ENCODE measurements around the gene ALMS1. TPM values are rescaled to one million over a fixed set of nuclear protein-coding genes. Genes with fewer than 3 reads are reported as not detected.
A peak's percentile ranks its signal among the peaks of the same experiment; 100 is the strongest.

Gene ALMS1
- total and polyA plus RNA-seq, 3 donors from 2014 or later = 73.5 to 201 (median 128) TPM

DNA sequence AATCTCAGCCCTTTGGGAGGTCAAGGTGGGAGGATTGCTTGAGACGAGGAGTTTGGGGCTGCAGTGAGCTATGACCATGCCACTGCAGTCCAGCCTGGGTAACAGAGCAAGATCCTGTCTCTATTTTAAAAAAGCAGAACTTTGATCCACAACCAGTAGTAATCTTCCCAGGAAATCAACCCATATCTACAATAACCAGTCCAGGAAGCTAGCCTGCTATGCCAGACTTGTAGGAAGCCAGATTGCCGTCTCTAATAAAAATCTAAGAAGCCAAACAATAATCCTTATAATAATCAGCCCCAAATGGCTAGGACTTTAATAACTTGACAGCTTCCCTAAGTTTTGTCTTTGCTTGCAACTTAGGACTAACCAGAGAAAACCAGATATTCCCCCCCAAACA is 9.0 kb upstream of the ALMS1 start:
- 71 to 75% methylated on average over 2 of the region's 2 CpGs for WGBS, 2 donors
- intact Hi-C loops (cut with DNase I; ENCODE audit: low total_unique reads) = no loop called here
- H3K4me3 ChIP-seq = no peak overlapping the region
- no peaks in the 10 kb centered on the region for H3K4me1 ChIP-seq
- no peaks in the 10 kb centered on the region for H3K36me3 ChIP-seq (ENCODE audit: low read depth, missing control alignments)
- DNase-seq = no peak
- no peaks in the 10 kb centered on the region for H3K27me3 ChIP-seq
- no peaks in the 10 kb centered on the region for H3K9me3 ChIP-seq
- TF ChIP-seq, protein P1, sequence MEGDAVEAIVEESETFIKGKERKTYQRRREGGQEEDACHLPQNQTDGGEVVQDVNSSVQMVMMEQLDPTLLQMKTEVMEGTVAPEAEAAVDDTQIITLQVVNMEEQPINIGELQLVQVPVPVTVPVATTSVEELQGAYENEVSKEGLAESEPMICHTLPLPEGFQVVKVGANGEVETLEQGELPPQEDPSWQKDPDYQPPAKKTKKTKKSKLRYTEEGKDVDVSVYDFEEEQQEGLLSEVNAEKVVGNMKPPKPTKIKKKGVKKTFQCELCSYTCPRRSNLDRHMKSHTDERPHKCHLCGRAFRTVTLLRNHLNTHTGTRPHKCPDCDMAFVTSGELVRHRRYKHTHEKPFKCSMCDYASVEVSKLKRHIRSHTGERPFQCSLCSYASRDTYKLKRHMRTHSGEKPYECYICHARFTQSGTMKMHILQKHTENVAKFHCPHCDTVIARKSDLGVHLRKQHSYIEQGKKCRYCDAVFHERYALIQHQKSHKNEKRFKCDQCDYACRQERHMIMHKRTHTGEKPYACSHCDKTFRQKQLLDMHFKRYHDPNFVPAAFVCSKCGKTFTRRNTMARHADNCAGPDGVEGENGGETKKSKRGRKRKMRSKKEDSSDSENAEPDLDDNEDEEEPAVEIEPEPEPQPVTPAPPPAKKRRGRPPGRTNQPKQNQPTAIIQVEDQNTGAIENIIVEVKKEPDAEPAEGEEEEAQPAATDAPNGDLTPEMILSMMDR (IDR thresholded peaks at IDR 0.05) = no peak
- no peak for TF ChIP-seq POLR2A (IDR thresholded peaks at IDR 0.05)
- H3K27ac ChIP-seq = no peak overlapping the region

DNA sequence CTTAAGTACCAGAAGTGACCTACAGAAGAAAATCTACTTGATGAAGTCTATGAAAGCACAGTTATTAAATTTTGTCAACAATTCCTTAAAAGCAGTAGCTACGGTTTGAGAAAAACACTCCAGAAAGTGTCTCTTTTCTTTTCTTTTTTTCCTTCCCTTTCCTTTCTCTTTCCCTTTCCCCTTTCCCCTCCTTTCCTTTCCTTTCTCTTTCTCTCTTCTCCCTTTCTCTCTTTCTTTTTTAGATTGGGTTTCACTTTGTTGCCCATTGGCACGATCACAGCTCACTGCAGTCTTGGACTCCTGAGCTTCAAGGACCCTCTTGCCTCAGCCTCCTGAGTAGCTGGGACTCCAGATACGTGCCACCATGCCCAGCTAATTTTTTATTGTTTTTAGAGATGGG is 2.6 kb upstream of the ALMS1 start:
- 67 to 72% methylated on average over 3 of the region's 3 CpGs for WGBS, 2 donors
- intact Hi-C loops (cut with DNase I; ENCODE audit: low total_unique reads) = no loop called here
- H3K9me3 ChIP-seq = no peaks in the 10 kb centered on the region
- peaks cover 11% of the 10 kb centered on the region for H3K4me1 ChIP-seq
- H3K4me3 ChIP-seq = no peak overlapping the region
- no peak for TF ChIP-seq POLR2A (IDR thresholded peaks at IDR 0.05)
- TF ChIP-seq, protein P1 (IDR thresholded peaks at IDR 0.05) = no peak
- H3K27me3 ChIP-seq = no peaks in the 10 kb centered on the region
- H3K36me3 ChIP-seq (ENCODE audit: low read depth, missing control alignments) = no peaks in the 10 kb centered on the region
- DNase-seq = no peak
- no peak overlapping the region for H3K27ac ChIP-seq

DNA sequence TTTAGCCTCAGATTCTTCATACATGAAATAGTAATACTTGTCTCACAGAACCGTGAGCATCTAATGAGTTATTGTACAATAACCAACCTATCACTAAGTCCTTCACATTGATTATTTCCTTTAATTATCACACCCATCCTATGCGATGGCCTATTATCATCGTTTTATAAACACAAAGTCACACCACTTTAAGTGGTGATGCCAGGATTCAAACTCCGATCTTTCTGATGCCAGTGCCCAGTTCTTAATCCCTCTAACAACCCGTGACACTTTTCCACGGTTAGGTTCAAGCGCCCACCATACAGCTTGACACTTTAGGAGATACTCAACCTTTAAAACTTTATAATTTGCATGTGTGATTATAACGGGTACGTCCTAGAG is 523 bp upstream of the ALMS1 start:
- H3K9me3 ChIP-seq = no peaks in the 10 kb centered on the region
- intact Hi-C loops (cut with DNase I; ENCODE audit: low total_unique reads) = no loop called here
- H3K27ac ChIP-seq = peak overlapping the region; percentile 94 to 96
- TF ChIP-seq, protein P1 (IDR thresholded peaks at IDR 0.05) = no peak
- no peak for TF ChIP-seq POLR2A (IDR thresholded peaks at IDR 0.05)
- peak overlapping the region; percentile 78 to 93 for H3K4me3 ChIP-seq
- H3K27me3 ChIP-seq = no peaks in the 10 kb centered on the region
- H3K4me1 ChIP-seq = peaks cover 11% of the 10 kb centered on the region
- no peaks in the 10 kb centered on the region for H3K36me3 ChIP-seq (ENCODE audit: low read depth, missing control alignments)
- 4% methylated on average over 9 of the region's 9 CpGs for WGBS, 2 donors
- no peak for DNase-seq

DNA sequence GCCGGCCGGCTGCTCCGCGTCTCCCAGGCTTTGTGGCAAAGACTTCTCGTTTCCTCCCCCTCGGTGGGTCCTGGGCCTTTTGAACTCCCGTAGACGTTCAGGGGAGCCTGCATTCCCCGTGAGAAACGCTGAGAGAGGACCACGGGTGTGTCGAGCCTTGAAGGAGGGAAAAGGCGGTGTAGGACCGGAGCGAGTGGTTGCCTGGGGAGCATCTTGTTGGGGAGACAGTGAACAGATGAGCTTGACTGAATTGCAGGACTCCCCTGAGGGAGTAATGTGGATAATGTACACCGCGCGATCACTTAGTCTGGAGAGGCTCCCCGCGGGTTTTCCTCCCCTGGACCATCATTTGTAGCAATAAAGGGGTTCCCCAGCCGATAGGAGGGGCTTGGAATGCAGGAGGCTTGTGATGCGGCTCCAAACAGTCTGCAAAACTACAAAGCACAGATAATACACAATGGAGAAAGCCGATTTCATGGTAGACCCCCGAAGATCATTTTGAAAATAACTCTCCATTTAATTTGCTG is 769 bp downstream of the ALMS1 start:
- TF ChIP-seq POLR2A (IDR thresholded peaks at IDR 0.05) = no peak
- TF ChIP-seq, protein P1 (IDR thresholded peaks at IDR 0.05) = no peak
- H3K9me3 ChIP-seq = no peaks in the 10 kb centered on the region
- H3K4me1 ChIP-seq = peaks cover 11% of the 10 kb centered on the region
- no peak for DNase-seq
- H3K36me3 ChIP-seq (ENCODE audit: low read depth, missing control alignments) = no peaks in the 10 kb centered on the region
- H3K27ac ChIP-seq = peak overlapping the region; percentile 94 to 96
- WGBS, 2 donors = 0 to 2% methylated on average over 17 to 24 of the region's 24 CpGs
- intact Hi-C loops (cut with DNase I; ENCODE audit: low total_unique reads) = no loop called here
- peak overlapping the region; percentile 78 to 93 for H3K4me3 ChIP-seq
- no peaks in the 10 kb centered on the region for H3K27me3 ChIP-seq

DNA sequence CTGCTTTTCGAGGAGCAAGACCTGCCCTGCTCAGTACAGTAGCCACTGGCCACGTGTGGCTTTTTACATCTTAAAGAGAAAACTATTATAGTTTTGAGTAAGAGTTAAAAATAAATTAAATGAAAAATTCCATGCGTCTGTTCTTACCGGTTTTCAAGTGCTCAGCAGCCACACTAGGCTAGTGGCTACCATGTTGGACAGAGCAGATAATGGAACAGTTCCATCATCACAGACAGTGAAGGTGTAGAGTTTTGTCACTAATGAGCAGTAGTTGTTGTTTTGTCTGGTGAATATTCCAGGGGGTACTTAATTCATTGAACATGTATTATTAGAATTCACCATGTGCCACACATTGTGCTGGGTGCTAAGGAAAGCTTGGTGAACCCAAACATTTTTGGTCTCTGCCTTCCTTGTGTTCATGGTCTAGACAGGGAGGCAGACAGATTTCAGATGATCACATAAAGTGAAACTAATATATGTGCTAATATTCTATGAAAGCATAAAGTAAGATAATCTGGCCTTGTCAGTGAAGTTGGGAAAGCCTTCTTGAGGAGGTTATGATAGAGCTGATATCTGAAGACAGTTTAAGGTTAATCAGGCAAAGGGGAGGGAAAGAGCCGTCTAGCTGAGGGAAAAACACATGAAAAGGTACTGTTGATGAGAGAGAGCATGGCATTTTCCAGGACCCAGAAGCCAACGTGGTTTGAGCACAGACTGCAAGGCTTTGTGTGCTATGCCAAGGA is 1.4 kb downstream of the ALMS1 start:
- WGBS, 2 donors = 10% methylated on average over 6 of the region's 6 CpGs
- intact Hi-C loops (cut with DNase I; ENCODE audit: low total_unique reads) = no loop called here
- no peaks in the 10 kb centered on the region for H3K9me3 ChIP-seq
- TF ChIP-seq, protein P1 (IDR thresholded peaks at IDR 0.05) = no peak
- TF ChIP-seq POLR2A (IDR thresholded peaks at IDR 0.05) = no peak
- peak overlapping the region; percentile 78 to 93 for H3K4me3 ChIP-seq
- H3K4me1 ChIP-seq = peaks cover 11% of the 10 kb centered on the region
- no peaks in the 10 kb centered on the region for H3K36me3 ChIP-seq (ENCODE audit: low read depth, missing control alignments)
- no peaks in the 10 kb centered on the region for H3K27me3 ChIP-seq
- no peak for DNase-seq
- peak overlapping the region in 1 of 2 donors; percentile 94 for H3K27ac ChIP-seq
